WI38 (cell line): Measurements from ENCODE around the gene LCN15.

Experiments
- H3K4me3 ChIP-seq: 2 replicates; pipeline ENCODE4 v1.5.1; 2011; ENCODE audit warnings: low read depth, mild to moderate bottlenecking, control low read depth, low read length
- TF ChIP-seq, protein P1 (sequence below): IDR thresholded peaks from 2 replicates; pipeline ENCODE4 v1.5.1; 2012; ENCODE audit warnings: low read depth, mild to moderate bottlenecking, control low read depth, low read length

The LCN15 gene

DNA sequence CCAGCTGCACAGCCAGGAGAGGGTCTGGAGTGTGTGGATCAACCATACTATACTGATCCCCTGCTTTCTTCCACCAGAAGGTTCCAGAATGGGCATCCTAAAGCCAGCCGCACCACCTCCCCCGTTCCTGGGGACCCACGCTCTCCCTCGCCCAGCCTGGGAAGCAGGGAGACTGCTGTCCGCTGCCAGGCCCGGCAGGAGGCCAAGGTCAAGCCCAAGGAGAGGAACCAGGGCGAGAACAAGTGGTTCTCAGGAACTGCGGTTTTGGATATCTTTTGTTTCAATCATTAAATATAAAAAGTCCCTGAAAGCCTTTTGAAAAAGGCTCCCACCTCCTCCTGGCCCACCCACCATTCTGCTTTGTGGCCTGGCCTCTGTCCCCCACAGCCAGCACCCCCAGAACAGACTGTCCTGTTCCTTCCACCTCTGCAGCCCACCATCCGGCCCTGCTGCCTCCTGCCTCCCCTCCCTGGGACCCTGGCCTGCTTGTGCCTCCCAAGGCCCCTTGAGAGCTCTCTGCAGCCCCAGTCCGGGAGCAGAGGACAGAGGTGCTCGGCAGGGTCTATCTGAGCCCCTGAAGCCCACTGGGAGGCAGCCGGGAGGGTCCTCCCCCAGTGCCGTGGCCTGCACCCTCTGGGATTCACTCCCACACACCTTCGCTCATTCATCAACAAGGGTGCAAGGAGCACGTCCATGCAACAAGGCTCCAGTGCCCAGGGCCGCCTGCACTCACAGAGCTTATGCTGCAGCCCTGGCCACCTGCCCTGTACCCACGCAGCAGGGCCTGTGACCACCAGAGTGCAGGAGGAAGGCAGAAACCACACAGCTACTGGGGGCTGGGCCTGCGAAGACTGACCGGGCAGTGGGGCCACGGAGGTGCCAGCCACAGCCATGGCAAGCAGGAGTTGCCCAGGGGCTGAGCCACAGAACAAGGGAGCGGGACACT is 15.4 kb downstream of the LCN15 start:
- no peak overlapping the region for H3K4me3 ChIP-seq
- TF ChIP-seq, protein P1, sequence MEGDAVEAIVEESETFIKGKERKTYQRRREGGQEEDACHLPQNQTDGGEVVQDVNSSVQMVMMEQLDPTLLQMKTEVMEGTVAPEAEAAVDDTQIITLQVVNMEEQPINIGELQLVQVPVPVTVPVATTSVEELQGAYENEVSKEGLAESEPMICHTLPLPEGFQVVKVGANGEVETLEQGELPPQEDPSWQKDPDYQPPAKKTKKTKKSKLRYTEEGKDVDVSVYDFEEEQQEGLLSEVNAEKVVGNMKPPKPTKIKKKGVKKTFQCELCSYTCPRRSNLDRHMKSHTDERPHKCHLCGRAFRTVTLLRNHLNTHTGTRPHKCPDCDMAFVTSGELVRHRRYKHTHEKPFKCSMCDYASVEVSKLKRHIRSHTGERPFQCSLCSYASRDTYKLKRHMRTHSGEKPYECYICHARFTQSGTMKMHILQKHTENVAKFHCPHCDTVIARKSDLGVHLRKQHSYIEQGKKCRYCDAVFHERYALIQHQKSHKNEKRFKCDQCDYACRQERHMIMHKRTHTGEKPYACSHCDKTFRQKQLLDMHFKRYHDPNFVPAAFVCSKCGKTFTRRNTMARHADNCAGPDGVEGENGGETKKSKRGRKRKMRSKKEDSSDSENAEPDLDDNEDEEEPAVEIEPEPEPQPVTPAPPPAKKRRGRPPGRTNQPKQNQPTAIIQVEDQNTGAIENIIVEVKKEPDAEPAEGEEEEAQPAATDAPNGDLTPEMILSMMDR, result no peak

DNA sequence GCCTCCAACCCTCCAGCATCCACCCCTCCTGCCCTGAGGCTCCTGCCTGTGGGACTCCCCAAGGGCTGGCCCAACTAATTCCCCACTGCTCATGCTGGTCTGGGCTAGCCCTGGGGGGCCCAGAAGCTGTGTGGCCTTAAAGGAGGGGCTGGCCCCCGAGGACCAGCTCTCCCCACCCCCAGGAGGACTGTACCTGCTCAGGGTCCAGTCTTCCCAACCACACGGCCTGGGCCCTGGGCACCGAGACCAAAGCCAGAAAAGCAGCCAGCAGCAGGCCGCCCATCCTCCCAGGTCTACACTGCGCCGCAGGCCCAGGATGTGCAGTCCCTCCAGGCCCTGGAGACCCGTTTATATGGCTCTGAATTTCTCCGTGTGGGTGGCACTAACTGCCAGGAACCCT is 16.1 kb downstream of the LCN15 start, which contains the start of gene LCN6:
Gene LCN6 (minus strand): TSS at position 325 of the 400 bp plus-strand sequence. CDS start 42 bp downstream, at position 283.
- TF ChIP-seq, protein P1, result no peak
- H3K4me3 ChIP-seq, result no peak within 1 kb of the TSS

DNA sequence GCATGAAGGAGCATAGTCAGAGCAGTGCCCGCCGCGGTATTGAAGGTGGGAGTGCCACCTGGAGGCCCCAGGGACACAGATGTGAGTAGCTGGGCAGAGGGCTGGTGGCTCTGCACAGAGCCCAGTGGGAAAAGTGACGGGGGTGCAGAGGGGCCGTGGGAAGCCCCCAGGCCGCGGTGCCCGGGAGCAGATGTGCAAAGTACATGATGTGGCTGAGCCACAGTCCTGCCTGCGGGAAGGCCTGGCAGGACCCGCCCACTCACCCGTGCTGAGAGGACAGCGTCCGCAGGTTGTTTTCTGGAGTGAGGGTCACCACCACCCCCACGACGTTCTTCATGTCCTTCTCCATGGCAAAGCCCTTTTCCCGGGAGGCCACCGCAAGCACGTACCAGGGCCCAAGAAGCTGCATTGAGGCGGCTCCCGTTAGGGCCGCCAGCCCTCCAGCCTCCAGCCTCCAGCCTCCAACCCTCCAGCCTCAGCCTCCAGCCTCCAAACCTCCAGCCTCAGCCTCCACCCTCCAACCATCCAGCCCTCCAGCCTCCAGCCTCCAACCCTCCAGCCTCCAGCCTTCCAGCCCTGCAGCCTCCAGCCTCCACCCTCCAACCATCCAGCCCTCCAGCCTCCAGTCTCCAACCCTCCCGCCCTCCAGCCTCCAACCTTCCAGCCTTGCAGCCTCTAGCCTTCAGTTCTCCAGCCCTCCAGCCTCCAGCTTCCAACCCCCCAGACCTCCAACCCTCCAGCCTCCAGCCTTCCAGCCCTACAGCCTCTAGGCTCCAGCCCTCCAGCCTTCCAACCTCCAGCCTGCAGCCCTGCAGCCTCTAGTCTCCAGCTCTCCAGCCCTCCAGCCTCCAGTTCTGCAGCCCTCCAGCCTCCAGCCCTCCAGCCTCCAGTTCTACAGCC is 16.9 kb downstream of the LCN15 start:
- TF ChIP-seq, protein P1, result no peak
- no peak overlapping the region for H3K4me3 ChIP-seq

DNA sequence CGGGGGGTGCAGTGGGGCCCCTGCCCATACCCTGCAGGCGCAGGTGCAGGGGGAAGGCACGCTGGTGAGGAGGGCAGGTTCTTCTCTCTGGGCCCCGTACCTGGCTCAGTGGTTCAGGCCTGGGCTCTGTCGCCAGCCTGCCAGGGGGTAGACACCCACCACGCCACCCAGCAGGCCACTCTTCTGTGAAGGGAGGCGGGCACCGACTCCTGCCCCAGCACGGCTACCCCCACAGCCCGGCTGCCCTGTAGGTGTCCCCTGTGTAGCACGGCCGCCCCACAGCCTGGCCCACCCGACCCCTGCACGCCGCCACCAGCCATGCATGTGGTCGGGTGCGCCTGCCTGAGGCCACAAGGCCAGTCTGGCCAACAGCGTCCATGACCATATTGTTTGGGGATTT is 17.7 kb downstream of the LCN15 start:
- TF ChIP-seq, protein P1, result no peak
- no peak overlapping the region for H3K4me3 ChIP-seq

DNA sequence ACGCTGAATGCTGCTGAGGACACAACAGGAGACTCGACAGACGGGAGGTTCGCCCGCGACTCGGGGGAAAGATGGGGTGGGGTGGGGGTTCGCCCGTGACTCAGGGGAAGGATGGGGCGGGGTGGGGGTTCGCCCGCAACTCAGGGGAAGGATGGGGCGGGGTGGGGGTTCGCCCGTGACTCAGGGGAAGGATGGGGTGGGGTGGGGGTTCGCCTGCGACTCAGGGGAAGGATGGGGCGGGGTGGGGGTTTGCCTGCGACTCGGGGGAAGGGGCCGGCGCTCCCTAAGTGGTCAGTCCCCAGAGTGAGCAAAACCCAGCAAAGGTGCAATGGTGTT is 18.2 kb downstream of the LCN15 start:
- TF ChIP-seq, protein P1, result no peak
- H3K4me3 ChIP-seq, result no peak overlapping the region

DNA sequence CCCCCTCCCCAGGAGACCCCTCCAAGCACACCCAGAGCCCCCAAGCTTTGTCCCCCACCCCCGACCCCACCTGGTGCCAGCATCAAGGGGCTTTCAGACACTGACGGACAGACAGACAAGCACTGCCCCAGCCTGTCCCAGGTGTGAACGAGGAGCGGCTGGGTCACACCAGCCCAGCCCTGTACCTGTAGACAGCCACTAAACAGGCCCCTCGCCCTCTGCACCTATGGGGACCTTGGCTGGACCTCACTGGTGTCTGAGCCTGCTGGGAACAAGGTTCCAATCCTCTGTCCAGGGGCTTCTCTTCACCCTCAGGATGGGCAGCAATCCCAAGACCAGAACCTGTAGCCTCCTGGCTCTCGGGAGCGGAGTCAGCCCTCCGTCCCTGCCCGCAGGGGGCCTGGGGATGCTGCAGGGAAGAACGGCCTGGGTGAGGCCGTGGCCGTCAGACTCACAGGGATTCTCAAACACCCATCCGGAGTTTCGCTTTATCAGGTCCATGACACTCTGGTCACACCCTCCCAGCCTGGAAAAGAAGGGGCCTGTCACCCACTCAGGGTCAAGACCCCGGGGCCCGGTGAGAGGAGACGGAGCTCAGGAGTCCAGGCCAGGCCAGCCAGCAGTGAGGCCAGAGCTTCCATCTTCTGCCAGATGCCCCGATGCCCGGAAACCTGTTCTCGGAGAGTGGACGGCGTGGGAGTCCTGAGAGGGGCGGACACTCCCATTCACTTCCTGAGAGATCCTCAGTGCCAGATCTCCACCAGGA is 18.7 kb downstream of the LCN15 start:
- H3K4me3 ChIP-seq, result no peak overlapping the region
- TF ChIP-seq, protein P1, result no peak
